ENCODE data around the gene KIFBP. TPM values are rescaled to one million over a fixed set of nuclear protein-coding genes. Genes with fewer than 3 reads are reported as not detected.

KIFBP gene
- total and polyA plus RNA-seq, 2 of the 13 experiments (the other 11 are each of a cell fraction or from before 2014, with no cell fraction given): 13.0 to 21.9 TPM

GRCh38 chr10:69055241-69055640, 66.6 kb downstream of the KIFBP start (continued):
- TF ChIP-seq ARID5B (CRISPR knock-in tag; IDR thresholded peaks at IDR 0.05) (no peak), HMG20B (CRISPR knock-in tag; conservative IDR thresholded peaks at IDR 0.05) (no peak), KMT2B (CRISPR knock-in tag; IDR thresholded peaks at IDR 0.05) (no peak), THYN1 (CRISPR knock-in tag; IDR thresholded peaks at IDR 0.05; ENCODE audit: borderline replicate concordance, low read depth) (no peak), ZFP41 (CRISPR knock-in tag; IDR thresholded peaks at IDR 0.05; ENCODE audit: borderline replicate concordance) (no peak), MTA3 (CRISPR knock-in tag; IDR thresholded peaks at IDR 0.05) (no peak), SMAD3 (CRISPR knock-in tag; IDR thresholded peaks at IDR 0.05) (no peak)

- Histone ChIP-seq H4K20me1 (ENCODE audit: insufficient read depth, low read length) (no peaks in the 10 kb centered on the region), H2AFZ (ENCODE audit: low read length) (peak overlapping the region; percentile 81), H3K36me3 (replicated peaks in 1 of 2; ENCODE audit: control insufficient read depth in 1 of 2, insufficient read depth in 2 of 2, low read length in 2 of 2) (no peaks in the 10 kb centered on the region), H3K4me3 (replicated peaks in 1 of 3; ENCODE audit: insufficient read depth in 1 of 3, low read depth in 2 of 3, low read length in 3 of 3) (peak overlapping the region; percentile 5 to 54 (median 23); a peak in 5 of 6 replicates), H3K27me3 (ENCODE audit: control insufficient read depth in 1 of 2, insufficient read depth in 2 of 2, low read length in 2 of 2) (peaks cover 2 to 4% of the 10 kb centered on the region in 2 experiments; a peak in 1 of 5 replicates), H3K27ac (ENCODE audit: extremely low read length, insufficient read depth, low read length) (no peak overlapping the region), H3K4me2 (ENCODE audit: low read depth, low read length) (peak overlapping the region; percentile 69), H3K9me3 (ENCODE audit: low read length) (no peaks in the 10 kb centered on the region), H3K9ac (ENCODE audit: insufficient read depth, low read depth, low read length) (no peak overlapping the region), H3K79me2 (ENCODE audit: insufficient read depth, low read length) (no peaks in the 10 kb centered on the region), H3K4me1 (ENCODE audit: insufficient read depth, low read length) (peaks cover 37% of the 10 kb centered on the region)
- ChIA-PET POLR2A (no interaction called here), CTCF (ENCODE audit: low intra/inter-chr PET ratio, low total read pairs) (no interaction called here)
- 22% methylated on average over 7 of the region's 7 CpGs for WGBS (ENCODE audit: low lambda C conversion rate)
- intact Hi-C loops (cut with micrococcal nuclease; ENCODE audit: unreplicated experiment) (no loop called here), in situ Hi-C loops (cut with HindIII; ENCODE audit: extremely low pct_ligation_motif_present, low pct_unique_long_range_greater_than_20kb) (no loop called here)
- FAIRE-seq (peak; percentile 43), ATAC-seq (peak; percentile 76), DNase-seq (ENCODE audit: low spot score) (no peak)
- no TSS peak for BruUV-seq (replicated peaks)
- 0 out of 2 replicates have a peak, but pooled peaks have one; percentile 31 for TF ChIP-seq NR2F2 (IDR thresholded peaks at IDR 0.05; ENCODE audit: borderline replicate concordance, low read depth)
- TF ChIP-seq WIZ (CRISPR knock-in tag; IDR thresholded peaks at IDR 0.05): no peak
- peak; percentile 51; the same call in 1 of the 2 replicates for TF ChIP-seq NR2C2 (CRISPR knock-in tag; IDR thresholded peaks at IDR 0.05; ENCODE audit: borderline replicate concordance)
- TF ChIP-seq MLX (CRISPR knock-in tag; IDR thresholded peaks at IDR 0.05): 0 out of 2 replicates have a peak, but pooled peaks have one; percentile 16
- TF ChIP-seq SUZ12 (IDR thresholded peaks at IDR 0.05; ENCODE audit: low read depth, low read length): no peak
- TF ChIP-seq SOX6 (IDR thresholded peaks at IDR 0.05): no peak
- TF ChIP-seq SOX6 (CRISPR knock-in tag; IDR thresholded peaks at IDR 0.05): 0 out of 2 replicates have a peak, but pooled peaks have one; percentile 13
- TF ChIP-seq ZIK1 (CRISPR knock-in tag; IDR thresholded peaks at IDR 0.05; ENCODE audit: borderline replicate concordance, low read depth): 0 out of 2 replicates have a peak, but pooled peaks have one; percentile 39
- no peak for TF ChIP-seq ZSCAN30 (CRISPR knock-in tag; IDR thresholded peaks at IDR 0.05)
- TF ChIP-seq HIVEP1 (CRISPR knock-in tag; IDR thresholded peaks at IDR 0.05): 0 out of 2 replicates have a peak, but pooled peaks have one; percentile 21
- TF ChIP-seq TEAD3 (CRISPR knock-in tag; optimal IDR thresholded peaks at IDR 0.05; ENCODE audit: borderline replicate concordance): peak; percentile 34
- TF ChIP-seq HDAC2 (CRISPR knock-in tag; IDR thresholded peaks at IDR 0.05): 0 out of 2 replicates have a peak, but pooled peaks have one; percentile 40
- peak; percentile 45 for TF ChIP-seq GABPA (IDR thresholded peaks at IDR 0.05; ENCODE audit: low read depth, low read length)
- peak; percentile 81 for TF ChIP-seq GABPA (CRISPR knock-in tag; IDR thresholded peaks at IDR 0.05; ENCODE audit: low read depth)
Measured at GRCh38 chr10:69056129-69056528, 67.5 kb downstream of the KIFBP start.
